Left colon (tissue), 2 donors: ENCODE data around the gene KIF6. TPM values are rescaled to one million over a fixed set of nuclear protein-coding genes. Genes with fewer than 3 reads are reported as not detected.
A peak's percentile ranks its signal among the peaks of the same experiment; 100 is the strongest.

Experiments used
- ATAC-seq: fragments of 200-7000 bp; cut with Tn5 transposase; one replicate; pipeline ENCODE4 v1.9.1; 2020; ENCODE audit warnings: mild to moderate bottlenecking, moderate library complexity
- DNase-seq, 2 donors: peaks; one replicate each; pipeline ENCODE4 v3.0.0-alpha.2; 2020
- intact Hi-C, 2 donors: fragments of 100-400 bp; cut with DNase I in 1 of 2; cut with micrococcal nuclease in 1 of 2; formaldehyde crosslinking; loops; one replicate each; pipeline versions ENCODE4 v1.11.2 to v1.14.0; 2022; cut with DNase I, micrococcal nuclease
- total RNA-seq, 2 donors: library from RNA; stranded (reverse); fragmentation: NEBNext Ultra II Directional; extraction: Animal tissue kit (Norgen Biotek cat#: 25700); gene quantifications; one replicate each; pipeline ENCODE4 v1.2.1, GENCODE V29; 2021
- donor health status: DM: no; HTN: no; CAD: no.
- donor health status: DM: yes; HTN: yes; CAD: no.

The KIF6 gene
- total RNA-seq, 2 donors from 2014 or later: 0.14 to 0.92 TPM

DNA sequence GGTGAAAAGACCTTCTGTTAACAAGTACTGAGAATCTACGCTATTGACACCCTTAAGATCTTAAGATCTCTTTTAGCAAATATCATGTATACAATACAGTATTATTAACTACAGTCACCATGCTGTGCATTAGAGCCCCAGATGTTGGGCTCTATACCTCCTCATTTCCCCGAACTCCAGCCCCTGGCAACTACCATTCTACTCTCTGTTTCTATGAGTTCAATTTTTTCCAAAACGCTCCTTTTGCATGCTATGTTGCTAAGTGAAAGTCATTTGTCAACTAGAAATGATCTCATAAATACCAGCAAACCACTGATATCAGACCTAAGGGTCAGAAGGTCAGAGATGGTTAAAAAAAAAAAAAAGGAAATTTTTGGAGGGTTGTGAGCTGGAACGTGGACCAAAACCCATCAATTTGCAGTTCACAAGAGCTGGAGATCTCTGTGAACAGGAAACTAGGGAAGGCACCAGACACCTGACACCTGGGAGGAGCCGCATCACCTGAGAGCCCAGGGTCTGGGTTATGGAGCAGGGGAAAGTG lies 280.7 kb downstream of the KIF6 start:
- DNase-seq (no peak), ATAC-seq (no peak)
- intact Hi-C loops: no loop called here

DNA sequence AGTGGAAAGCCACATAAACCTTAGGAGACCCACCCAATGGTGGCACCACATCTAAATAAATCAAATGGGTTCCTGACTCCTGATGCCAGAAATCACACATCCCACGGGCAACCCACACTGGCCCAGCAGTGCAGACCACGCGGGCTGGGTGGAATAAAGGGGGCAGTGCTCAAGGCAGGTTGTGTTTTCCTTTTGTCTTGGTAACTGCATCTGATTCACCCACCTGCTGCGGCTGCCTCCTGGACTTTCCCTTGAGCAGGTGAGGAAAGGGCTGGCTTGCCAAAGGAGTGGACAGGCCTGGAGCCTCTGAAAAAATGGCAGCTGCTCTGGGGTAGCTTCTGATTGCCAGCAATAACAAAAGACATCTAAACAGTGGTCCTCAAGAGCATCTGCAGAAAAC lies 283.2 kb downstream of the KIF6 start:
- intact Hi-C loops: no loop called here
- no peak for ATAC-seq
- DNase-seq: no peak

DNA sequence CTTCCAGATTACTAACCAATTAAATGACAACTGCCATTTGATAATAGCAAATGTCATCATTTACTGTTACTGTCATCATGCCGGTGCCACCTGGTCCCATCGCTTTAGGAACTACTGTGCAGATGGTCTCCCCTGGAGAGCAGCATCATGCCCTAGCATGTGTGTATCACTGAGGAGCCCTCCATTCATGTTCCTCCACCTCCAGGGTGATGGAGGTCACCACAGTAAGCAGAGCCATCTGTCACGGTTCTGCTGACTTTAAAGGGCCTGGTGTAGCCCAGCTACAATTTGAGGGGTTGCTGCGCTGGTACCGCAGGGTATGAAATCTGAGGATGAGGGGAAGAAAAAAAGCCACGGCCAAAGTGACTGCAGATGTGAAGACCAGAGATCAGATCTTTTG lies 283.9 kb downstream of the KIF6 start:
- DNase-seq (no peak), ATAC-seq (no peak)
- intact Hi-C loops: no loop called here

DNA sequence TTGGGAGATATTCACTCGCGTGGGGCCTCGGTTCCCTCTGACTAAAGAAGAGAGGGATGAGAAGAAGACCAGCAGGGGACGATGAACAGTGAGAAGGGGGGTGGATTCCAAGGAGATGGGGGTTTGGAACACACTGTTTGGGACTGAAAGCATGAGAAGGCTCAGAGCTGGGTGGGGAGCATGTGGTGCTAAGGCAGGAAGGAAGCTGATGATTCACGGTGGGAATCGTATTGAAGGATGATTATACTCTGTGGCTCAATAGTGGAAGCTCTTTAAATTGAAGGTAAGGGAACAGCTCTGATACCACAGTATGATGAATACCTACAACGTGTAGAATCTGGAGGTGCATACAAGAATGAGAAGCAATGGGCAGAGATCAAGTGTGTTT lies 285.2 kb downstream of the KIF6 start:
- ATAC-seq: no peak
- intact Hi-C loops: no loop called here

DNA sequence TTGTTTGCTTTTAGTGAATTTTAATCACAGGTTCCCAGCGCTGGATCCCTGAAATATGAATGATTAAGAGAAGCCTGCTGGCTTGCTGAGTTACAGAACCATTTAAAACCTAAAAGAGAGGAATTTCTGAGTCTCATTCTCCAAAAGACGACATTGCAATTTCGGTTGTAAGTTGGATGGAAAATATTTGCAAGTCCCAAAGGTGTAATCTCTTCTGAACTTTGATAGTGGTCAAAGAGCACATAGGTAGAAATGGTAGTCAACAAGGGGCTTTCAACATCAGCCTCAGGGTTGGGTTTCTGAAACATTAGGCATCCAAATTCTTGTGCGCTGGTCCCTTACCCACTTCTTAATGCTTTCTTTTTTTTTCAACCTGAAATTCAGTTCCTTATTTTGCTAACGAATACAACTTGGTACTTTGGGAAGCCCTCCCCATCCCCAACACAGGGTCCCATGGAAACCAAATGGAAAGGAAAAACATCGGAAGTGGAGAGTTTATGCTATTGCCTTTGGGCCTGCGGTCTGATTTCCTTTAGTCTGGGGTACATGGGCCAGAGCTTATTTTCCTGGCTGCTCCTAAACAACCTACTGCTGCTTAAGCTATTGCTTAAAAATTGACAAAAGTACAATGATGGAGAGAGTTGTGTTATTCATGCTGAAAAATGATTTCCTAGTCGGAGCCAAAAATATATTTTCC lies 285.7 kb downstream of the KIF6 start:
- DNase-seq (no peak), ATAC-seq (no peak)
- intact Hi-C loops: no loop called here

More for the DNA sequence above, 285.2 kb downstream of the KIF6 start:
- DNase-seq: no peak

DNA sequence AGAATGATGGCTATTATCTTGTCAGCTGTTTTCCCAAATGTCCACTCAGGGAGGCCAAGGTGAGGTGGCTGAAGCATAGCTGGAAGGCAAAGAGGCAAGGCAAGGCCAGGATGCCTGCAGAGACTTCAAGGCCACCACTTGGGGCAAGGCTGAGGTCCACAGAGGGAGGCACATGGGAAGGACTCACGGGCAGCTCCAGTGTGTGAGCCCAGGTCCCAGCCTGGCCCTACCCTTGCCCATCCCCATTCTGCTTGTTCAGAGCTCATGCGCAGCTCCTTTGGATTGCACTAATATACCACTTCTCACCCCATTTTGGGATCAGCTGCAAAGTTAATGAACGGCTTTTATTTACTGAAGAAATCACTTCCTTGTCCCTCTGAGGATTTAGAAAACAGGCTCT lies 291.6 kb downstream of the KIF6 start:
- intact Hi-C loops: no loop called here
- no peak for DNase-seq
- ATAC-seq: no peak

DNA sequence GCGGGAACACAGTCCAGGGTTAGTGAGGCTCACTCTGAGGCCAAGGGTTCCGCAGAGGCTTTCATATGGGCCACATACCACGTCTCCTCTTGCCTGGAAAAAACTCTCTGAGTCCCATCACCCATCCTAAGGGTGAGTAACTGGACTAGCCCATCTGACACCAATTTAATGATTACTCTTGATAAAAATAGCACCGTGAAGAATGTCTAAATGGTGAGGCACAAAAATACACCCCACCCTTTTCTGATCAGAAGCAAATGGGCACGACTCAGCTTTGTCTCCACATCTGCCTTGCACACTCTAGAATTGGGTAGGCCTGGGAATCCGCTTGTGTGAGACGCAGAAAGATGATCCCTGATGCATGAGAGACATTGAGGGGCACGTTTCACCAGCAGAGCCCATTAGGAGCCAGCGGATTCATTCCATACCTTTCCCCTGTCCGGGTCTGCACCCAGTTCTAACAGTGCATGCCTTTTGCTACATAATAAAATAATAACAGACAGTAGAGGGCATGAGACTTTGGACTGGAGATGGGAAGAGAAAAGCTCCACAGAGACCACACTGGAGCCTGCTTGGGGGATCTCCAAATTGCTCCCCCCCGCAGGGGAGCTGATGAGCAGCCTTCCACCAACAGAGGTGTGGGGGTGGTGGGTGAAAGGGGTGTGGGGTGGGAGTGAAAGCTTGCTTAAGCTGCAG lies 292.7 kb downstream of the KIF6 start:
- DNase-seq (no peak), ATAC-seq (no peak)
- intact Hi-C loops: no loop called here

DNA sequence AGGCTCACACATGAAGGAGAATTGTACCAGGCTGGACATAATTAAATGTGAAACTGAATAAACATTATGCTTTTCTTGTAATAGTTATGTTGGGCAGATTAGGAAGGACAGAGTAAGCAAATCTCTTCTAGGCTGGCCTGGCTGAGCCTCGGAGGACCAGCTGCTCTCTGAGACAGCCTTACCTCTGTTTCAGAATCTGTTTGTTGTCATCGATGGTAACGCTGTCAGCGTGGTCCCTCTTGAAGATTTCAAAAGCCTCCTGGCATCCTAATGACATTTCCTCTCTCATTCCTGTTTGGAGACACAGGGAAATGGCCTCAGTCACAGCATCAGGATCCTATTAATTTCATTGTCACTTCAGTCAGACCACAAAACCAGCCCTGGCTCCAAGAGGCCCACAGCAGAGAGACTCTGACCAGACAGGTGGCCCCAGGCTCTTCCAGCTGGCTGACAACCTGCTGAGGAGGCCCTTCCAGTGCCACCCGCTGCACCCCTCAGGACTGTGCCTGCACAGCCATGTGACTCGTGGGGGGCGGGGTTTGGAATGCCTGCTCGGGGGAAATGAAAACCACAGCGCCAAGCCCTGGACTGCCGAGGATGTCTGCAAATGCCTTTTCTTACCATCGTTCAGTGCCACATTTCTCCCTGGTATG lies 294.2 kb downstream of the KIF6 start:
- ATAC-seq (no peak), DNase-seq (peak; percentile 50 to 61)
- intact Hi-C loops: no loop called here

DNA sequence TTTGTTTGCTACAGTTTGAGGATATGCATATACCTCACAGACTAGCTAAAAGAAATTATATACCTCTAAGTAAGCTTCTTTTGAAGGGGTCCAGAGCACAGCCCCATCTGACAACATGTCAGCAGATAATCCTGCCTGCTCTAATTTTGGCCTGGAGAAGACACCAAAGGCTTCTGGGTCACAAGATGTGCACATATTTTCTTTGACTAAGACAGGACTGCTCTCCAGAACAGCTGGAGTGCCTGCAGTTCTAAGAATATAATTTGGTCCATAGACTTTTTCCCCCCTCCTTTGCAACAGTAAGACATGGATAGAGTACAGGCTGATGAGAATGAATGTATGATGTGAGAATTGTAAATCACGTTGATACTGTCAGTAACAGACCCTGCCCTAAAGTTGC lies 294.8 kb downstream of the KIF6 start:
- intact Hi-C loops: no loop called here
- DNase-seq: no peak
- no peak for ATAC-seq

DNA sequence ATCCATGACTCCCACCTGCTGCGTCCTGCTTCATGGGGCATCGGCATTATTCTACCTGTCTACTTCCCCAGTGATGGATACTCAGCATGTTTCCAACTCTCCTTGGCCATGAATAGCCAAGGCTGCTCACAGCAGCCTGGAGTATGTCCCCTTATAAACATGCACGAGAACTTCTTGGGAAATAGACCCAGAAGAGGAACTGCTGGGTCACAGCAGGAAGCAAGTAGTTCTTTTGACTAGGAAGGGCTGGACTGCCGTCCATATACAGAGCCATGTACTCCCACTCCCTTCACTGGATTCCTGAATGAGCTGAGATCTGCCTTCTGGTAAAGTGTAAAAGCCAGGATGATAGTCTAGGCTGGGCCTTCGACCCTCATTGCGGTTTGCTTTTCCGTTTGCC lies 296.4 kb downstream of the KIF6 start:
- ATAC-seq (no peak), DNase-seq (no peak)
- intact Hi-C loops: no loop called here

DNA sequence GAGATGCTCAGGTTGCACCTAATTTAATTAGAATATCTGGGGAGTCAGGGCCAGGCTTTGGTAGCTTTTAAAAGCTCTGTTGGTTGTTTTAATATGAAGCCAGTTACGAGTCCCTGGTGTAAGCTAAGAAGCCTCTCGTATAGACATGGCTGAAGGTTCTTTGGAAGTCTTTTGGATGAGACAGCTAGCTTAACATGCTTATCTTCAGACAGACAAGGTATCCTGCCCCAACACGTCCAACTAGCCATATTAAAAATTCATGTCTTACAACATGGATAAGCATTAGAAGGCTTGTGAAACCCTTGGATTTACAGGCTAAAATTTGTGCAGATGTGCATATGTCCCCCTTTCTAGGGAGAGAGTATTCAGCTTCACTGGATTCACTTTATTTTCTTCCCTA lies 297.1 kb downstream of the KIF6 start:
- ATAC-seq (no peak), DNase-seq (no peak)
- intact Hi-C loops: no loop called here

DNA sequence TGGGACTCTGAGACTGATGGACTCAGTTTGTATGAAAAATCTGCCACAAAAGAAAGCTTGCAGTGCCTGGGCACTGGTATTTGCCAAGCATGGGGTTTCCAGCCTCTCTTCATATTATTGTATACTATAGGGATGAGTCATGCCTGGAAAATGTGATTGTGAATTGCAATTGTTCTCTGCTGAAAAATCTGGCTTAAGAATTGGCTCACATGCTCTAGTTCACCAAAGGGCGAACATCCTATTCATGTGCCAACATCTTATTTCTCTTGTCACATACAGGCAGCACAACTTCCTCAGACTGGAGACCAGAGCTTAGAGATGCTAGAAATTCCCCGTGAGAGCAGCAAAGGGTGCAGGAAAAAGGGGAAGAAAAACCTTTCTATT lies 299.1 kb downstream of the KIF6 start:
- intact Hi-C loops: no loop called here
- no peak for DNase-seq
- peak; percentile 60 for ATAC-seq

DNA sequence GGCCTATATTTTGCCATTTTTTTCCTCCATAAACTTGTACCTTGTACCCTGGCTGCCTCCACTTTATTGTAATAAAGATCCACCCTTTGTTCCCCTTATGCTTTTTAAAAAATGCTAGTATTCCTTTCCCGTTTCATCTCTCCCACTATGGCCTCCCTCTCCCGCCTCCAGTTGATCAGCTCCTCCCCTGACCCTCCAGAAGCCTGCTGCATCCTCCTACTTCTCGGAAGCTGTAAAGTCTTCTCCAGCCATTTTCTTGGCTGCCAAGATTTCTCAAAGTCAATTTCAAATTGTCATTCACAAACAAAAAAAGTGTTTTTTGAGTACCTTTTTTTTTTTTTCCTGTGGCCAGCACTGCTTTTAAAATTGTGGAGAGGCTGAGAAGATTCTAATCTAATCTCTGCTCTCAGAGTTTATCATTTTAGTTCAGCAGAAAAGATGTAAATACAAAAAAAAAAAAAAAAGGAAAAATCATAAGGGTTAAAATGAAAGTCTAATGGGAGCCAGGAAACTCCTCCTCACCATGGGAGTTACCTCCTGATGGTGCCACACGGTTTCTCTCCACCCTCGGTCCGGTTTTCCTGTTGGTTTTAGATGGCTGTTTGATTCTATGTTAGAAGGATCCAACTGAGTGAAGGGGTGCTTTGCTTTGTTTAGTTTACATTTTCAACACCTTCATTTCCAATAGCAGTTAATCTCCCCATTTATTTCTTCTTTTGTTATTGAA lies 299.7 kb downstream of the KIF6 start:
- ATAC-seq (peak; percentile 53), DNase-seq (peak in 1 of 2 donors; percentile 44)
- intact Hi-C loops: no loop called here

DNA sequence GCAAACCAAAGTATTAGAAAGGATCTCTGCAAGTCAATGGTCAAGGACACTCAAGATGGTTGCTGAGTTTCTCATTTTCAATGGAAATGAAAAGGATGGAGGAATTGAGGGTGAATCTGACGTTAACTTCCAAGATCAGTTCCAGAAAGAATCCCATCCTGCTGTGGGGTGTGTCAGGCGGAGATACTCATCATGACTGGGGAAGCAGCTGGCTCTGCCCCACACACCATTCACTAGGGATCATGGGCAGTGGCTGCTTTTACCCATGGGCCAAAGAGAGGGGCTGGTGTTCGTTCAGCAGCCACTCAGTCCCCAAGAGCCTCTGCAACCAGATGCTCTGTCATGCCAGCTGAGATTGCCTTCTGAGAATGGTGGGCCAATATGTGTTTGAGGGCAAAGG lies 300.4 kb downstream of the KIF6 start:
- DNase-seq (no peak), ATAC-seq (no peak)
- intact Hi-C loops: no loop called here

DNA sequence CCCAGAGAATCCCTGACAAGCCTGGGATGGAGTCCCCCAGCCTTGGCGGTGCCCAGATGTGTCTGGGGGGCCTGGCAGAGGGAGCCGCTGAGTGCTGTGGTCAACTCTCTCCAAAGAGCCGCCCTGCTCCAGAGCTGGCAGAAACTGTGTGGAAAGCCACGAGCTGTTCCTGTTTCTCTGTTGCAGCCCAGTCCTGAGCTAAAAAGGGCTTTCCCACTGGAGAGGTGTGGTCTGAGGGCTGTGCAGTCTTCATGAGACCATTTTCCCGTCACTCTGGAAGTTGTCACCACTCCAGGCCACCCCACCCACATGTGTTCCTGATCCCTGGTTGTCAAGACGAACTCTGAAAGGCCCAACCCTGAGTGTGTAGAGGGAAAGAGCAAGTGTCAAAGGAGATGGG lies 303.0 kb downstream of the KIF6 start:
- intact Hi-C loops: no loop called here
- DNase-seq (no peak), ATAC-seq (peak; percentile 15)

DNA sequence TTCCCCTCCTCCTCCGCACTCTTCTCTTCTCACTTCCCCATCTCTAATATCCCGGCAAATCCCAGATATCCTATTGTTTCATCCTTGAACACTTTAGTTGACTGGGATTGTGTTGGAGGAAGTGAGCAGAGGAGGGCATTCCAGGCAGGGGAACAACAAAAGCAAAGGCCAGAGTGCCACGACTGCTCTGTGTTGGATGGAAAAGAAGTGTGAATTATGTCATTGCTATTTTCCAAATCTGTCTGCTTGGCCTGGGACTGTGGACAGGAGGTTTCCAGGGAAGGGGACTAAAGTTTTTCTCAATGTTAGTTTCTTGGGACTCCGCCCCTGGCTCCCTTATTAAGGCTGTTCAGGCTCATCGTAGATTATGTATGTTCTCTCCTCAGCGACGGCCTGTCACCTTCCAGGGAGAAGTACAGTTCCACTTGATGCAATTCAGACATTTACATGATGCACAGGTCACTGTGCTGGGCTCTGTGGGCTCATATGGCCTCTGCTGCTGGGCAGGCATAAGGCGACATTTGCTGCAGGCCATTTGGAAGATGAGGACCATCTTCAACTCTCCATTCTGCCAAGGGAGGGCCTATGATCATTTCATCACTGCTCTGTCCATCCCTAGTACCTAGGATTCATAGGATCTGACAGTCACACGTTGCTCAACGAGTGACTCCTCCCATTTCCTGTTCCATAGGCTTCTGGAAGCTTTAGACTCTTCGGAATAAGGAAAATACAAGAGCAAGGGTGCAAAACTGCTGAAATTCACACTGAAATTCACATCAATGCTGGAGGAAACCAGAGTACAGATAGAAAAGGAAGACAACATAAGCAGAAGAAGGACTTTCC lies 303.6 kb downstream of the KIF6 start:
- DNase-seq (no peak), ATAC-seq (no peak)
- intact Hi-C loops: no loop called here

DNA sequence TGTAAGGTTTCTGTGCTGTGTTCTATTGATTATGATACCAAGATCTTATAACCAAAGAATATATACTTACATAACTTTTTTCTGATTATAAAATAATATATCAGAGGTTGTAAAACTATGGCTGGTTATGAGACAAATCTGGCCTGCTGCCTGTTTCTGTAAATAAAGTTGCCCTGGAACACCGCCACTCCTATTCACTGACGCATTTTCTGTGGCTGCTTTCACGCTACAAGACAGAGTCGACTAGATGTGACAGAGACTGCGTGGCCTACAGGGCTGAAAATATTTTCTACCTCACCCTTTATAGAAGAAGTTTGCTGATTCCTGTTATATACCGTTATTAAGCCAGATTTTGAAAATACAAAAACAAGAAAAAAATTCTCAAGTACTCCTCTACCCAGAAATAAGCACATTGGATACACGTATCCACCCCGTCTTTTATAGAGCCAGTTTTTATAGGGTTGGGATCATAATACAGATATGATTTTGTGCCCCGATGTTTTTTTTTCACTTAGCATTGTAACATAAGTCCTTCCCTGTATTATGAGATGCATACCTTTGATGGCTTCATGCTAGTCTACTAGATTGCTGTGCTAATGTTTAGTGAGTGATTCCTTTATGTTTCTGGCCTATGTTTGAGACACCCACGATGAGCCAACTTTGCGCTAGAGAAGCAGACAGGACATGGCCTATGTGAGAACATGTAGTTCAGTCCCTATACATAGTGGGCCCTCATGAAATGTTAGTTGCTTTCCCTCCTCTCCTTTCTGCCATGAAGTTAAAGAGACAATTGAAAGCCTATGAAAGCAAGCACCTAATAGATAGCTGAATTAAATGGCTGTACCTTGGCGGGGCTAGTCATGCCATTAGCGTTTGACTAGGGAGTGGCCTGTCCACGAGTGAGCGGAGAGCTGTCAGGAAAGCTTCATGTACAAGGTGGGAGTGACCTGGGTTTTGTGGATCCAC lies 304.6 kb downstream of the KIF6 start:
- intact Hi-C loops: no loop called here
- DNase-seq (peak; percentile 47 to 69), ATAC-seq (peak; percentile 87)

DNA sequence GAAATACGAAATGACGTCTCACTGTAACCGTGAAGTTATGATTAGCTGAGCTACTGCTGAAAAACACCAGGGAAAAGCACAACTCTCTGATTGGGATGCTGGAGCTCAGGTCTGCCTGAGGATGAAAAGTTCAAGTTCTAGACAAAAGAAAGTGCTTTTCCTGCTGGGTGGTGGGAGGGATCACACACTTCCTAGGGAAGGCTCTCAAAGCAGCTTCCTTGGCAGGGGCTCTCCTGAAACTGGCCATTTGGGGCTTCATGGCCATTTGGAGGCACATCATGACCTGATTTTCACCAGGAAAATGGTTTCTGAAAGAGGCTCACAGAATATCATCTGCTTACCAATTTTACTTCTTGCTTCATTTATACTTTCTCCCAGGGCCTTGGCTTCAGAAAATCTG lies 305.6 kb downstream of the KIF6 start:
- ATAC-seq (no peak), DNase-seq (no peak)
- intact Hi-C loops: no loop called here
